ACC112 (cell line): Measurements from ENCODE around the gene LMF1.
A peak's percentile ranks its signal among the peaks of the same experiment; 100 is the strongest.

Experiments used
- H2AFZ ChIP-seq: fragments of 200-600 bp; sonication (generic); one replicate; pipeline ENCODE4 v1.6.0; 2017; ENCODE audit warnings: antibody characterized with exemption, low read length; ENCODE audit not compliant: unreplicated experiment
- H3K27ac ChIP-seq: fragments of 200-600 bp; sonication (generic); 2 replicates; pipeline ENCODE4 v1.5.1; 2014; ENCODE audit warnings: low read depth, mild to moderate bottlenecking, antibody characterized with exemption, low read length, moderate library complexity
- H3K27me3 ChIP-seq: fragments of 200-600 bp; sonication (generic); 2 replicates; pipeline ENCODE4 v1.6.1; 2014; ENCODE audit warnings: mild to moderate bottlenecking, antibody characterized with exemption, low read length, moderate library complexity, mixed read lengths; ENCODE audit not compliant: insufficient read depth
- H3K36me3 ChIP-seq: fragments of 200-600 bp; sonication (generic); 2 replicates; pipeline ENCODE4 v1.6.1; 2016; ENCODE audit warnings: mild to moderate bottlenecking, antibody characterized with exemption, low read length, moderate library complexity, mixed read lengths; ENCODE audit not compliant: insufficient read depth
- H3K4me1 ChIP-seq: fragments of 200-600 bp; sonication (generic); one replicate; pipeline ENCODE4 v1.6.1; 2016; ENCODE audit warnings: low read length, mixed read lengths; ENCODE audit not compliant: insufficient read depth, unreplicated experiment, control insufficient read depth
- H3K4me3 ChIP-seq: fragments of 200-600 bp; sonication (generic); 2 replicates; pipeline ENCODE4 v1.5.1; 2014; ENCODE audit warnings: mild to moderate bottlenecking, low read depth, low read length
- H3K79me2 ChIP-seq: fragments of 200-600 bp; sonication (generic); one replicate; pipeline ENCODE4 v1.6.0; 2016; ENCODE audit warnings: low read length; ENCODE audit not compliant: control insufficient read depth, unreplicated experiment, insufficient read depth

LMF1 gene

DNA sequence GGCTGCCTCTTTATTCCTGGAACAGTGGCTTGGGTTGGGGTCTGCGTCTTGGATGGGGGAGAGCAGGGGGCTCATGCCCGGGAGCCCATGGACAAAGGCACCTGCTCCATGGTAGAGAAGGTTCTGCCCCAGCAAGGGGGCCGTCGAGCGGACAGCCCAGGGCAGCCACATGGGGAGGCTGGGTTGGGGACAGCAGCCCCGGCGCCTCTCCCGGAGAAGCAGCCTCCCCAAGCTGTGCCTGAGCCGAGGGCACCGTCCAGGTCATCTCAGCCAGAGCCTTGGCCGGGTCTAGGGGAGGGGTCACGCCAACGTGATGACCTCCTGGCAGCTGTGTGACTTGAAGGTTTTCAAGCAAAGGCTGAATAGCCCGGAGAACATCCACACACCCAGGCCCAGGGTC, 137.4 kb downstream of the LMF1 start:
- no peaks in the 10 kb centered on the region for H3K4me1 ChIP-seq
- H2AFZ ChIP-seq = no peak overlapping the region
- no peak overlapping the region for H3K27ac ChIP-seq
- H3K79me2 ChIP-seq = no peaks in the 10 kb centered on the region
- no peak overlapping the region for H3K4me3 ChIP-seq
- H3K36me3 ChIP-seq = no peaks in the 10 kb centered on the region
- H3K27me3 ChIP-seq = no peaks in the 10 kb centered on the region

DNA sequence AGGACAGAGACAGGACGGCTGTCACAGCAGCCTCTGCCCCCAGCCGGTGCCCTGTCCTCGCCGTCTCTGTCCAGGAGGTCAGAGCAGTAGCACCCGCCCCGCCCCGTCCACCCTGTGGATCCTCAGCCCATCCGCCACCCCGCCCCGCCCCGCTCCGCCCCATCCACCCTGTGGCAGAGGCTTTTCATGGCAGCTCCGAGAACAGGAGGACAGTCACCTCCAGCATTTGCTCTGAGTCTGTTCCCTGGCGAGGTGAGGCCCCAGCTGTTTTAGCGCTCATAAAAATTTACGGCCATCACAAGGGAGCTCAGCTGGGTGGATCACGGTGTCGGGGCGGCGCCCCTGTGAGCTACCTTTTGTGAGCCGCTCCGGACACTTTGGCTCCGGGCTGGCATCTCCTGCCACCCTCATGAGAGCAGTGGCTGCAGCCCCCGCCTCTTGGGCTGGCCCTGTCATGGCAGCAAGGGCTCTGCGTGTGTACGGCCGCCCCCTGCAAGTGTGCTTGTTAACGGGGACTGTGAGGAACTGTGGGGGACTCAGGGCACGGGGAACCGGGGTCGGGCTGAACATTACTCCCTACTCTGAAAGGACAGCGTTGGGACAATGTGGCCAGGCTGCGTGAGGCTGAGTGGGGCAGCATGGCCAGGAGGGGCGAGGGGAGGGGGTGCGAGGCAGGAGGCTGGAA, 138.0 kb downstream of the LMF1 start:
- no peak overlapping the region for H2AFZ ChIP-seq
- H3K27me3 ChIP-seq = no peaks in the 10 kb centered on the region
- no peaks in the 10 kb centered on the region for H3K79me2 ChIP-seq
- no peaks in the 10 kb centered on the region for H3K36me3 ChIP-seq
- no peak overlapping the region for H3K4me3 ChIP-seq
- no peak overlapping the region for H3K27ac ChIP-seq
- no peaks in the 10 kb centered on the region for H3K4me1 ChIP-seq

DNA sequence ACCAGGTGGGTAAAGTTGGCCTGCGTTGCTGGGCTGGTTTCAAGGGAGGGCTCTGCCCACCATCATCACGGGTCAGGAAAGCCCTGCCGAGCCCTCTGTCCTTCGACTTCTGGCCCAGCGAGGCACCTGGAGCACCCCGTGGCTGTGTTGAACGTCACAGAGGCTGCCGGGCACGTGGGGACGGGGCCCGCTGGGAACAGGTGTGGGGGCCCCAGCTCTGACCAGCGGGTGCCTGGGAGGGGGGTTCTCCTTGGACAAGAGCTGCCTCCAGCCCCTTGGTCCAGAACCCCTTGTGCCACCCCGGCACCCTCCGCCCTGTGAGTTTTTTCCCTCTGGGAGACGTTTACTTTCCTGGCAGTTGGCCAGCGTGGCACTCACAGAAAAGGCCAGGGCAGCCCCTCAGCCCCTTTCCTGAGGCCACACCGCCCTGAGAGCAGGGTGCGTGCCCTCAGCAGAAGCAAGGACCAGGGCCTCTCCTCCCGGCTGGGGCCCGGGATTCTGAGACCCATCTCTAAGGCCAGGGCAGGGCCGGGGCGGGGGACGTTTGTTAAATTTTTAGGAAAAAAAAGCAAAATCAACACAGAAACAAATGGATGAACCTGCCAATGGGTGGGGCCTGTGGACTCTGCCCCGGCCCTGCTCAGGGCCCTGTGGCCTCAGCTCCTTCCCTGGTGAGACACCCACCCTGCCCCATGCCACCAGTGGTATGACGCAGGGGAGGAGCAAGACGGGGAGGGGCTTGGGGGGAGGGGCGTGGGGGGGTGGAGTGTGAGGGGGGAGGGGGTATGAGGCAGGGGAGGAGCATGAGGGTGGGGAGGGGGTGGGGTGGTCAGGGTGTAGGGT, 139.0 kb downstream of the LMF1 start:
- no peaks in the 10 kb centered on the region for H3K36me3 ChIP-seq
- H3K27ac ChIP-seq = no peak overlapping the region
- H3K4me3 ChIP-seq = no peak overlapping the region
- H2AFZ ChIP-seq = no peak overlapping the region
- H3K79me2 ChIP-seq = no peaks in the 10 kb centered on the region
- H3K27me3 ChIP-seq = no peaks in the 10 kb centered on the region
- H3K4me1 ChIP-seq = no peaks in the 10 kb centered on the region

DNA sequence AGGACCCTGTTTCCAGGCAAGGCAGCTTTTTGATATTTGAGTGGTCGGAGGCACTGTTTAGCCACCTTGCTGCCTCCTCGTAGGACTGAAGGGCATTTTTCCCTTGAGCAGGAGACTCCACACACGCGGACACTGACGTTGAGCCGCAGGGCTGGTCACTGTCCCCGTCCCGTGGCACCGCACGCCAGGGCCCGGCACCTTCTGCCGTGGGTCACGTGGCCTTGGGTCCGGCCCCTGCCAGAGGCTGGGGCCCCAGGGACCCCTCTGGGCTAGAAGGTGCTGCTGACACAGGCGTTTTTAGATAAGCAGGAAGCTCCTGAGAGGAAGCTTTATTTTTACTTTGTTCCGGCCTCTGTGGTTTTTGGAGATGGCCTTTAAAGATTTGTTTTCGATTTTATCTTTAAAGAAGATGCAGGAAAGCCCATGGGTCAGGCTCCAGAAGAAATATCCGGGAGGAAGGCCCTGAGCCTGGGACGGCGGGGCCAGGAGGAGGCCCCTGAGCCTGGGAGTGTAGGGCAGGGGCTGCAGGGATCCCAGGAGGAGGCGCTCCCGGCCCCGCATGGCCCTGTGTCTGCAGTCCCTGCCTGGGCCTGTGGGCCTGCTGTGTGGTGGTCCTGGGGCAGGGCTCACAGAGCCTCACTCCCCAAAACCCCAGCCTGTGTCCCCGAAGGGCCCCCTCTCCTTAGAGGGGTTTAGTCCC, 139.8 kb downstream of the LMF1 start:
- no peaks in the 10 kb centered on the region for H3K4me1 ChIP-seq
- no peak overlapping the region for H3K27ac ChIP-seq
- no peaks in the 10 kb centered on the region for H3K79me2 ChIP-seq
- H2AFZ ChIP-seq = no peak overlapping the region
- H3K27me3 ChIP-seq = peaks cover under 1% of the 10 kb centered on the region; the same call in 1 of the 2 replicates
- no peak overlapping the region for H3K4me3 ChIP-seq
- H3K36me3 ChIP-seq = no peaks in the 10 kb centered on the region

DNA sequence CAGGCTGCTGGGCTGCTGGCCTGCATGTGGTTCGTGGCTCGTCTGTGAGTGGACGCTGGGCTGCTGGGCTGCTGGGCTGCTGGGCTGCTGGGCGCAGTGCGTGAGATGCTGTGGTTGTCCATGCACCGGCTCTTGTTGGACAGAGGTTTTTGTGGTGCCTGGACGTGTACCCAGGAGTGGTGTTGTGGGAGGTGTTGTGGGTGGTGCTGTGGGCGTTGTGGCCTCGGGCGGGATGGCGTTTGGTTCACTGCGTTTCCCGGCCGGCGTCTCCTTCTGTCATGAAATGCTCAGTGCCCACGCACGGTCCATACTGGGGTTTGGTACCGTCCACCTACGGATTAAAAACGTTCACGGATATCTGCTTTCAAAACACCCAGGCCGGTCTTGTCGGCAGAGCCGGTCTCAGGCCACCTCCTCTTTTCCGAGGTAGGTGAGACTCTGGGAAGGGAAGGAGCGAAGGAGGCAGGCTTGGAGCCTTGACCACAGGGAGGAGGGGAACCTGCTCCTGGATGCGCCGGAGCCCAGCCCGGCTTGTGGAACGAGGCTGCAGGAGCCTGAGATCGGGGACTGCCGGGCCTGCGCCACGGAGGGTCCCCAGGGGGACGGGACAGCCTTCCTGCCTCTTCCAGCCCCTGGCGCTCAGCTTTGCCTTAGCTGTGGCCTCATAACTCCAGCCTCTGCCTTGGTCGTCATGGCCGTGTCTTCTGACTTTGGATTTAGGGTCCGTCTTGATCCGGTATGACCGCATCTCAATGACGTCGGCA, 140.5 kb downstream of the LMF1 start:
- Histone ChIP-seq H3K27ac (no peak overlapping the region), H3K79me2 (no peaks in the 10 kb centered on the region), H2AFZ (no peak overlapping the region), H3K36me3 (no peaks in the 10 kb centered on the region), H3K27me3 (peaks cover 8% of the 10 kb centered on the region; the same call in 1 of the 2 replicates), H3K4me1 (no peaks in the 10 kb centered on the region), H3K4me3 (no peak overlapping the region)

DNA sequence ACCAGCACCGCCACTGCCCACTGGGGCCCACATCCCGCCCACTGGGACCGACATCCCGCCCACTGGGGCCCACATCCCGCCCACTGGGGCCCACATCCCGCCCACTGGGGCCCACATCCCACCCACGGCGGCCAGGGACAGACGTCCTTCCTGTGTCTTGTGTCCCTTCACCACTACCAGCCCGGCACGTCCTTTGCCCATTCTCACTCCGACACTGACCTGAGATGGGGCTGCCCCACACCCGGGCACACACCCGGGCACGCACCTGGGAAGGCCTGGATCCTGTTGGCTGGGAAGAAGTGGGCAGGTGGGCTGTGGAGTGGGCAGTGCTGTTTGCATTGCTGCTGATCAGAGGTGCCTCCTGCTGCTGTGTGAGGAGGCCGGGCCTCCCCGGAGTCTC, 141.9 kb downstream of the LMF1 start:
- no peaks in the 10 kb centered on the region for H3K4me1 ChIP-seq
- H3K27ac ChIP-seq = no peak overlapping the region
- H3K4me3 ChIP-seq = no peak overlapping the region
- no peaks in the 10 kb centered on the region for H3K36me3 ChIP-seq
- no peaks in the 10 kb centered on the region for H3K79me2 ChIP-seq
- no peak overlapping the region for H2AFZ ChIP-seq
- H3K27me3 ChIP-seq = peaks cover 20% of the 10 kb centered on the region; the same call in 1 of the 2 replicates

DNA sequence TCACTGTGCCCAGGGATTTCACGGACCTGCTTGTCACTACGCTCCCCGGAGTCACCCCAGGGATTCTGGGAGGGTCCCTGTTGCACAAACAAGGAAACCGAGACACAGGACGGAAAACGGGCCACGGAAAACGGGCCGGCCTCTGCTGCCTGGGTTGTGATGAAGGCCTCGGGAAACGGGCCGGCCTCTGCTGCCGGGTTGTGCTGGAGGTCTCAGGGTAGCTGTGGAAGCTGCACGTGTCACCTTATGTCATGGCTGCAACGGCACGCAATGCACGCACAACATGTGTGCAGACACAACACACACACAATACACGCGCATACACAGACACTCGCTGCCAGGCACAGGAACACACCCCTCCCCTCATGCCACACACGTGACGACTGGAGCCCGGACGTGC, 143.3 kb downstream of the LMF1 start:
- H3K36me3 ChIP-seq = no peaks in the 10 kb centered on the region
- H3K4me3 ChIP-seq = no peak overlapping the region
- no peak overlapping the region for H2AFZ ChIP-seq
- no peaks in the 10 kb centered on the region for H3K79me2 ChIP-seq
- H3K4me1 ChIP-seq = no peaks in the 10 kb centered on the region
- no peak overlapping the region for H3K27ac ChIP-seq
- peaks cover 20% of the 10 kb centered on the region; the same call in 1 of the 2 replicates for H3K27me3 ChIP-seq

DNA sequence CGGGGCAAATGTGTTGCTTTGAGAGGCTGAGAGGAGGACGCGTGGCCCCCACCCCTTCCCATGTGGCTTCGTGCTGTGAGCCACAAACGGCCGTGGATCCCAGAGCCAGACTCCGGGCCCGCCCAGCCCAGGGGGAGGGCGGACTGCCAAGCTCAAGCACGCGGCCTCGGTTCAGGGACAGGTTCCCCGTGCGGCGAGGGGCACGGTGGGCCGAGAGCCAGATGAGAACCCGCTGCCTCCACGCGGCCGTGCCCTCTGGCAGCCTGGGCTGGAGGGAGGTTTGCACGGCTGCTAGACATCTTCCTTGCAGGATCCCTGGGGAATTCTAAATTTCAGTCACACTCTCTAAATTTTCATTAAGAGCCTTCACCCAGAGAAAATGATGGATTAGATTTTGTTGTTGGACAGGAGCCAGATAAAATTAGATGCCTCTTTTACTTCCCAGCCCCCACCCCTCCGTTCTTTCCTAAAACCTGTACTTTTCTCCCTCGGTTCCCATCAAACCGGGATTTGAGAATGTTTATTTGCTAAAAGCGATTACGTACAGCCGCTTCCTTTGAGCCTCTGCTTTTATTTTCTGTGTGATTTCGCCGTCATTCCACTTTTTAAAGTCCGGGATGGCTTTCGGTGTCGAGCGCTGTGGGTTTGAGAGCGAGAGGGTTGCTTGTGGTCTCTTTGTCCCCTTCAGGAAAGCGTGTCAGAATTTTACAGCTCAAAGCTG, 145.3 kb downstream of the LMF1 start:
- Histone ChIP-seq H3K4me3 (peak overlapping the region; percentile 37; the same call in 1 of the 2 replicates), H3K27me3 (peaks cover 24% of the 10 kb centered on the region; the same call in 1 of the 2 replicates), H2AFZ (no peak overlapping the region), H3K4me1 (no peaks in the 10 kb centered on the region), H3K27ac (no peak overlapping the region), H3K79me2 (no peaks in the 10 kb centered on the region), H3K36me3 (no peaks in the 10 kb centered on the region)

DNA sequence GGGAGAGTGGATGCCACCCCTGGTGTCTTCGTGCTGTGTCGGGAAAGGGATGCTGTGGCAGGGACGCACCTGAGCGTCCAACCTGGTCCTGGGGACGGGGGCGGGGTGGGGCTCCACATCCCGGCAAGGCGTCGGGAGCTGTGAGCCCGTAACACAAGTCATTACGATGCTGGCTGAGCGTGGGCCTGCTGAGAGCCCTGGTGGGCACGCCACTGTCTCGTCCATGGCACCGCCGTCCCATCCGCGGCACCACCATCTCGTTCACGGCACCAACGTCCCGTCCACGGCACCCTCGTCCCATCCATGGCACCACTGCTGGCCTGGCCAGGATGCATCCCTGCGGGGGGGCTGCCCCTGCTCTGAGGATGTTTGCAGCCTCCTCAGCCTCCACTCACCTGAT, 146.2 kb downstream of the LMF1 start:
- H3K27me3 ChIP-seq = peaks cover 24% of the 10 kb centered on the region; the same call in 1 of the 2 replicates
- H2AFZ ChIP-seq = no peak overlapping the region
- no peaks in the 10 kb centered on the region for H3K36me3 ChIP-seq
- H3K79me2 ChIP-seq = no peaks in the 10 kb centered on the region
- no peak overlapping the region for H3K4me3 ChIP-seq
- no peak overlapping the region for H3K27ac ChIP-seq
- H3K4me1 ChIP-seq = no peaks in the 10 kb centered on the region
